ENCODE measurements around the gene CSNK2A3. TPM values are rescaled to one million over a fixed set of nuclear protein-coding genes. Genes with fewer than 3 reads are reported as not detected.

The CSNK2A3 gene
- total RNA-seq, 1 experiment from 2014 or later = 2.0 TPM

- 0 out of 2 replicates have a peak overlapping the region, but pooled peaks have one; percentile 23 for H3K4me2 ChIP-seq (ENCODE audit: low read length)
- H4K20me1 ChIP-seq (ENCODE audit: insufficient read depth) = no peaks in the 10 kb centered on the region
- ATAC-seq (no peak), DNase-seq (ENCODE audit: low read depth, low spot score) (no peak)
- no peaks in the 10 kb centered on the region for H3K9me3 ChIP-seq (ENCODE audit: control insufficient read depth in 1 of 2, insufficient read depth in 1 of 2, low read depth in 1 of 2, low read length in 2 of 2)
- H3K9ac ChIP-seq (ENCODE audit: low read length) = no peak overlapping the region
- no peaks in the 10 kb centered on the region for H3K36me3 ChIP-seq (ENCODE audit: control insufficient read depth in 1 of 2, insufficient read depth in 2 of 2, low read length in 2 of 2)
- RAD21 ChIA-PET (ENCODE audit: low non-redundant PET in 1 of 2, low total read pairs in 2 of 2, uncharacterized antibody in 2 of 2, unreplicated experiment in 2 of 2) = no interaction called here
- TF ChIP-seq EZH2phosphoT487 (IDR thresholded peaks at IDR 0.05; ENCODE audit: borderline replicate concordance) (no peak), SRF (IDR thresholded peaks at IDR 0.05; ENCODE audit: low read depth) (no peak), JUND (IDR thresholded peaks at IDR 0.05) (no peak), EGR1 (IDR thresholded peaks at IDR 0.05; ENCODE audit: low read depth) (no peak), SIN3A (IDR thresholded peaks at IDR 0.05; ENCODE audit: low read depth) (no peak), YY1 (IDR thresholded peaks at IDR 0.05; ENCODE audit: extremely low read depth, insufficient replicate concordance, low read depth, low read length) (no peak), REST (IDR thresholded peaks at IDR 0.05; ENCODE audit: low read depth) (no peak), TCF7L2 (IDR thresholded peaks at IDR 0.05; ENCODE audit: borderline replicate concordance, extremely low read depth, insufficient read depth, insufficient read length) (no peak), POLR2A (IDR thresholded peaks at IDR 0.05; ENCODE audit: borderline replicate concordance, extremely low read depth, insufficient read depth, insufficient read length) (no peak), CTCF (IDR thresholded peaks at IDR 0.05 in 2 of 3, conservative IDR thresholded peaks at IDR 0.05 in 1 of 3; ENCODE audit: borderline replicate concordance in 1 of 3, insufficient read depth in 1 of 3, low read depth in 2 of 3, low read length in 2 of 3) (no peak)
- no TSS peak for BruUV-seq (replicated peaks)
- no peaks in the 10 kb centered on the region for H3K79me2 ChIP-seq (ENCODE audit: insufficient read depth, low read length)
- CTCF ChIA-PET = interaction anchor here (1.6 kb wide), 1 partner anchor 285 kb away, joined by 5 read pairs; no protein-coding TSS in a partner anchor
- no peak overlapping the region for H3K27ac ChIP-seq (ENCODE audit: low read depth, low read length)
- no peaks in the 10 kb centered on the region for H3K9me2 ChIP-seq (ENCODE audit: insufficient read depth)
- H3K27me3 ChIP-seq (ENCODE audit: insufficient read depth, low read length) = no peaks in the 10 kb centered on the region
- intact Hi-C loops (cut with micrococcal nuclease) = no loop called here
- peaks cover 0 to 11% of the 10 kb centered on the region in 2 experiments; a peak in 3 of 4 replicates for H3K4me1 ChIP-seq (ENCODE audit: control insufficient read depth in 1 of 2, insufficient read depth in 2 of 2, low read length in 2 of 2)
- H2AFZ ChIP-seq (ENCODE audit: low read depth, low read length, poor library complexity, severe bottlenecking) = no peak overlapping the region
- no peak overlapping the region for H3K4me3 ChIP-seq (replicated peaks in 1 of 2; ENCODE audit: low read depth in 1 of 2, low read length in 2 of 2)
- POLR2A ChIA-PET = no interaction called here
Observed at GRCh38 chr11:11313426-11313825, 39.6 kb downstream of the CSNK2A3 start.
